Osteocyte (in vitro differentiated cells): ENCODE measurements around the gene PLCB4. TPM values are rescaled to one million over a fixed set of nuclear protein-coding genes. Genes with fewer than 3 reads are reported as not detected.

Source experiments
- DNase-seq: peaks from one replicate; pipeline ENCODE4 v3.0.0; 2021; ENCODE audit warnings: mixed read lengths; ENCODE audit not compliant: unreplicated experiment; ENCODE audit errors: extremely low spot score
- H3K27ac Mint-ChIP-seq: one replicate; pipeline ENCODE4 v1.8.0; 2021; ENCODE audit warnings: mild to moderate bottlenecking, mixed read lengths; ENCODE audit not compliant: unreplicated experiment
- H3K27me3 Mint-ChIP-seq: one replicate; pipeline ENCODE4 v1.8.0; 2021; ENCODE audit warnings: mixed read lengths; ENCODE audit not compliant: unreplicated experiment
- H3K36me3 Mint-ChIP-seq: one replicate; pipeline ENCODE4 v1.8.0; 2021; ENCODE audit warnings: mixed read lengths; ENCODE audit not compliant: unreplicated experiment
- H3K4me1 Mint-ChIP-seq: one replicate; pipeline ENCODE4 v1.8.0; 2021; ENCODE audit warnings: mixed read lengths; ENCODE audit not compliant: unreplicated experiment
- H3K4me3 Mint-ChIP-seq: one replicate; pipeline ENCODE4 v1.8.0; 2021; ENCODE audit warnings: mild to moderate bottlenecking, moderate library complexity, mixed read lengths; ENCODE audit not compliant: unreplicated experiment
- H3K9me3 Mint-ChIP-seq: one replicate; pipeline ENCODE4 v1.8.0; 2021; ENCODE audit warnings: mixed read lengths; ENCODE audit not compliant: unreplicated experiment
- CTCF ChIP-seq: fragments of 200-600 bp; sonication (generic); IDR thresholded peaks from 2 replicates; pipeline ENCODE4 v1.5.0; 2021; ENCODE audit warnings: antibody characterized with exemption, mild to moderate bottlenecking, moderate library complexity
- total RNA-seq: library from RNA; stranded (reverse); gene quantifications from 2 replicates; pipeline ENCODE4 v1.2.1, GENCODE V29; 2021

Gene PLCB4
- total RNA-seq, 1 donor from 2014 or later = 5.3 TPM

GRCh38 chr20:9298906-9299305 lies 230.0 kb downstream of the PLCB4 start:
- H3K36me3 Mint-ChIP-seq = no peaks in the 10 kb centered on the region
- DNase-seq = no peak
- no peaks in the 10 kb centered on the region for H3K27me3 Mint-ChIP-seq
- peaks cover 23% of the 10 kb centered on the region for H3K4me1 Mint-ChIP-seq
- no peak for TF ChIP-seq CTCF
- no peaks in the 10 kb centered on the region for H3K9me3 Mint-ChIP-seq
- no peak overlapping the region for H3K4me3 Mint-ChIP-seq
- H3K27ac Mint-ChIP-seq = no peak overlapping the region

- peaks cover 14% of the 10 kb centered on the region for H3K4me1 Mint-ChIP-seq
Observed at GRCh38 chr20:9300080-9300479, 231.2 kb downstream of the PLCB4 start.

GRCh38 chr20:9300534-9300933 lies 231.6 kb downstream of the PLCB4 start:
- H3K4me3 Mint-ChIP-seq = no peak overlapping the region
- no peak for TF ChIP-seq CTCF
- no peaks in the 10 kb centered on the region for H3K27me3 Mint-ChIP-seq
- no peak overlapping the region for H3K27ac Mint-ChIP-seq
- no peak for DNase-seq
- H3K36me3 Mint-ChIP-seq = no peaks in the 10 kb centered on the region
- H3K9me3 Mint-ChIP-seq = no peaks in the 10 kb centered on the region
- peaks cover 11% of the 10 kb centered on the region for H3K4me1 Mint-ChIP-seq

More at GRCh38 chr20:9300080-9300479, 231.2 kb downstream of the PLCB4 start:
- no peak for DNase-seq
- Mint-ChIP-seq H3K27ac (no peak overlapping the region), H3K27me3 (no peaks in the 10 kb centered on the region), H3K36me3 (no peaks in the 10 kb centered on the region), H3K9me3 (no peaks in the 10 kb centered on the region), H3K4me3 (no peak overlapping the region)
- no peak for TF ChIP-seq CTCF

GRCh38 chr20:9301129-9302090 lies 232.5 kb downstream of the PLCB4 start:
- TF ChIP-seq CTCF = no peak
- Mint-ChIP-seq H3K4me1 (peaks cover 16% of the 10 kb centered on the region), H3K4me3 (no peak overlapping the region), H3K36me3 (no peaks in the 10 kb centered on the region), H3K9me3 (no peaks in the 10 kb centered on the region), H3K27ac (no peak overlapping the region), H3K27me3 (no peaks in the 10 kb centered on the region)
- DNase-seq = no peak

GRCh38 chr20:9302091-9302462 lies 233.2 kb downstream of the PLCB4 start:
- no peak overlapping the region for H3K4me3 Mint-ChIP-seq
- no peak for TF ChIP-seq CTCF
- H3K27ac Mint-ChIP-seq = no peak overlapping the region
- H3K36me3 Mint-ChIP-seq = no peaks in the 10 kb centered on the region
- peaks cover 21% of the 10 kb centered on the region for H3K4me1 Mint-ChIP-seq
- no peaks in the 10 kb centered on the region for H3K27me3 Mint-ChIP-seq
- DNase-seq = no peak
- no peaks in the 10 kb centered on the region for H3K9me3 Mint-ChIP-seq
